ENCODE data around the gene SETDB2.

DNA sequence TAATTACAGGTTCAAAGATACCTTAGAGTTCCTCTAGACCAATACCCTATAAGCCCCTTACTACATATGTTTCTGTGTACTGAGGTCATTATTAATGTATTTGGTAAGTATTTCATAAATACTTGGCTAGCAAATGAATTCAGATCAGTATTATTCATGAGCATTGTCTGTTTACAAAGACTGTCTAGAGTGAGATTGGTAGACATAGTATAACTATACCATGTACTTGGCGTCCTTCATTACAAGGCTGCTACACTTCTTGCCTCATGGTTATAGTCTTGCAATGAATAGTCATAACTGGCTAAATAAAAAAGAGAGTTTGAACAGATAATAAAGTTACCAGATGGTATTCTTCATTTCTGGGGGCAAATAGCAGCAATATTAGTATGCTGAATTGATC is 12.1 kb downstream of the SETDB2 start:
- TF ChIP-seq, protein P1, sequence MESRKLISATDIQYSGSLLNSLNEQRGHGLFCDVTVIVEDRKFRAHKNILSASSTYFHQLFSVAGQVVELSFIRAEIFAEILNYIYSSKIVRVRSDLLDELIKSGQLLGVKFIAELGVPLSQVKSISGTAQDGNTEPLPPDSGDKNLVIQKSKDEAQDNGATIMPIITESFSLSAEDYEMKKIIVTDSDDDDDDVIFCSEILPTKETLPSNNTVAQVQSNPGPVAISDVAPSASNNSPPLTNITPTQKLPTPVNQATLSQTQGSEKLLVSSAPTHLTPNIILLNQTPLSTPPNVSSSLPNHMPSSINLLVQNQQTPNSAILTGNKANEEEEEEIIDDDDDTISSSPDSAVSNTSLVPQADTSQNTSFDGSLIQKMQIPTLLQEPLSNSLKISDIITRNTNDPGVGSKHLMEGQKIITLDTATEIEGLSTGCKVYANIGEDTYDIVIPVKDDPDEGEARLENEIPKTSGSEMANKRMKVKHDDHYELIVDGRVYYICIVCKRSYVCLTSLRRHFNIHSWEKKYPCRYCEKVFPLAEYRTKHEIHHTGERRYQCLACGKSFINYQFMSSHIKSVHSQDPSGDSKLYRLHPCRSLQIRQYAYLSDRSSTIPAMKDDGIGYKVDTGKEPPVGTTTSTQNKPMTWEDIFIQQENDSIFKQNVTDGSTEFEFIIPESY (IDR thresholded peaks at IDR 0.05): no peak
- TF ChIP-seq REST (IDR thresholded peaks at IDR 0.05): no peak
- no peak for TF ChIP-seq CTCF (IDR thresholded peaks at IDR 0.05; ENCODE audit: low read depth, low read length, missing input control)
- TF ChIP-seq HNF4A (conservative IDR thresholded peaks at IDR 0.05): no peak
- no peak for TF ChIP-seq EGR1 (IDR thresholded peaks at IDR 0.05; ENCODE audit: low read depth in 2 of 2)
- no peak for TF ChIP-seq FOXA1 (IDR thresholded peaks at IDR 0.05)
- TF ChIP-seq RAD21 (IDR thresholded peaks at IDR 0.05): no peak
- TF ChIP-seq, protein P2, sequence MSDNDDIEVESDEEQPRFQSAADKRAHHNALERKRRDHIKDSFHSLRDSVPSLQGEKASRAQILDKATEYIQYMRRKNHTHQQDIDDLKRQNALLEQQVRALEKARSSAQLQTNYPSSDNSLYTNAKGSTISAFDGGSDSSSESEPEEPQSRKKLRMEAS (IDR thresholded peaks at IDR 0.05): no peak
- no peak for TF ChIP-seq SP1 (IDR thresholded peaks at IDR 0.05)
- no peak for TF ChIP-seq YY1 (IDR thresholded peaks at IDR 0.05)
- TF ChIP-seq JUND (IDR thresholded peaks at IDR 0.05): no peak
- no peak for TF ChIP-seq GABPA (IDR thresholded peaks at IDR 0.05 in 1 of 2, conservative IDR thresholded peaks at IDR 0.05 in 1 of 2)

Data from liver (tissue), 3 donors.